ENCODE data around the gene TBC1D2.
A peak's percentile ranks its signal among the peaks of the same experiment; 100 is the strongest.

Gene TBC1D2

DNA sequence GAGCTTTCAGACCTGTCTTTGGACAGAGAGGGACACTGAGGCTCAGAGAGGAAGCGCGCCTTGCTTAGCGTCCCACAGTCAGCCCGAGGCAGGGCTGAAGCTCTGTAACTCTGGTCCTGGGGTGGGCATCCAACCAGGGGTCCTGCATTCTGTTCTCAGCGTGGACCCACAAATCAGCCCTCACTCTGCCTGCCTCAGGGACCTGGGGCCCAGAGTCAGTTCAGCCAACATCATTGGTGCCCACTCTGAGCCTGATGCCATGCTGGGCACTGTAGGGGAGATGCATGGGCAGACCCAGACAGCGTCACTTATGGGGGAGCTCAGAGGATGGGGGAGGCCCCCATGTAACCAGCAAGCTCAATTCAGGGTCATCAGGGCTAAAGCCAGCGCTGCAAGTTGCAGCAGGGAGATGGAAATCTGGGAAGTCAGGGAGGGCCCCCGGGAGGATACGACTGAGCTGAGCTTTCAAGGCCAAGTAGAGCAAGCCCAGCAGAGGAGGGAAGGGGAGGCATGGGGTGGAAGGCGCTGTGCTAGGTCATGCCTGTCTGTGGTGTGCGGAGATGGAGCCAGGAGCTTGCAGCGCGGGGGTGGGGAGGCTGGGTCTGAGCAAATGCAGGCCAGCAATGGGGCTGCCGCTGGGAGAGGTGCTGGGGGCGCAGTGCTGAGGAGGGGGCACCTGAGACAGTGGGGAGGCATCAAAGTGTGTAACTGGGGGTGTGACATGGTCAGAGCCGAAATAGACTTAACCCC is 84.1 kb downstream of the TBC1D2 start:
- DNase-seq (ENCODE audit: low spot score) = no peak

DNA sequence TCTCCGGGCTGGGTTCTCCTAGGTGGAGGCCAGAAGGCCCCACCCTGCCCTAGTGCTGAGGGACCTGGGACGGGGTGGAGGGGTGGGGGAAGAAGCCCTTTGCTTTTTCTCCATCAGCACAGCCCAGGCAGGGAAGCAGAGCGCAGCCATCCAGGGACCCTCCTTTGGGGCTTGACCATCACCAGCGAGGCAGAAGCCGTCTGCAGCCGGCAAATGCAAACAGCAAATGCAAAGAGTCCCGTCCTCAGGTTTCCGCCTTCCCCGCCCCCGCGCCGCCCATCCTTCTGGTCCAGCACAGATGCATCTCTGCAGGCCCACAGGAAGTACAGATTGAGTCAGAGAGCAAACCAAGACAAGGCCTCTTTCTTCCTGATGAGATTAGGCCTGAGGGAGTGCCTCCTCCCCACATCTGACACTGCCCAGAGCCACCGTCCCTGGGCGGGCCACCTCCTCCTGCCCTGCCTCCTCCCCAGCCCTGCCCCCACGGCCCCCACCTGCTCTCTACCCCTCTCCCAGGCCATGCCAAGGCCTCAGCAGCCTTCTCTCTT is 86.4 kb downstream of the TBC1D2 start:
- DNase-seq (ENCODE audit: low spot score) = peak; percentile 40

DNA sequence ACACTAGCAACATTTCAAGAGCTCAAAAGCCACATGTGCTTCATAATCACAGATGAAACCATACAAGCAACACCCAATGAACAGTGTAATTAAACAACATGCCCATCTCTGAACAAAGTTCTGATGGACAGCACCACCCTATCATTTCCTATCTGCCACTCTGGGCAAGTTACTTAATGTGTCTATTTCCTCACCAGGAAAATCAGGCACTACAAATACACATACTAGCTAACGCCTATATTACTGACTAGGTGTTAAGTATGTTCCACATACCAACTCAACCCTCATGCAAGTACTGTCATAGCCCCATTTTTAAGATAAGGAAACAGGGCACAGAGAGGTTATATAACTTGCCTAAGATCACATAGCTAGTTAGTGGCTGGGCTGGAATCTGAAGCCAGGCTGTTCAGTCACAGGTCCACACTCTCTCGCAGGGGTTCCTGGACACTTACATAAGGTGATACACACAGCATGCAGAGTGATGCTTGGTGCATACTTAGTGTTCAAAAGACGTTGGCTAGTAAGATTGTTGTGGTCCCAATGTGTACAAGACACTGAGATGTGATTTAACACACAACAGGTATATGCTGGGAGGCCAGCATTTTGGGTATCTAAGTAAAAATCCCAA is 87.2 kb downstream of the TBC1D2 start:
- no peak for DNase-seq (ENCODE audit: low spot score)

DNA sequence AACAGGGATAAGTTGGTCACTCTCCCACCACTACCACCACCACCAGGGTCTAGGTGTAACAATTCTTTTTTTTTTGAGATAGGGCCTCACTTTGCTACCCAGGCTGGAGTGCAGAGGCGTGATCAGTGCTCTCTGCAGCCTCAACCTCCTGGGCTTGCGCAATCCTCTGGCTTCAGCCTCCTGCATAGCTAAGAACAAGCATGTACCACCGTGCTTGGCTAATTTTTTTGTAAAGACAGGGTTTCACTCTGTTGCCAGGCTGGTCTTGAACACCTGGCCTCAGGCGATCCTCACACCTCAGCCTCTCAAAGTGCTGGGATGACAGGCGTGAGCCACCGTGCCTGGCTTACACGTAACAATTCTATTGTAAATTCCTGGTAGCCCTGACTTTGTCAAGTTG is 90.5 kb downstream of the TBC1D2 start:
- DNase-seq (ENCODE audit: low spot score) = no peak

DNA sequence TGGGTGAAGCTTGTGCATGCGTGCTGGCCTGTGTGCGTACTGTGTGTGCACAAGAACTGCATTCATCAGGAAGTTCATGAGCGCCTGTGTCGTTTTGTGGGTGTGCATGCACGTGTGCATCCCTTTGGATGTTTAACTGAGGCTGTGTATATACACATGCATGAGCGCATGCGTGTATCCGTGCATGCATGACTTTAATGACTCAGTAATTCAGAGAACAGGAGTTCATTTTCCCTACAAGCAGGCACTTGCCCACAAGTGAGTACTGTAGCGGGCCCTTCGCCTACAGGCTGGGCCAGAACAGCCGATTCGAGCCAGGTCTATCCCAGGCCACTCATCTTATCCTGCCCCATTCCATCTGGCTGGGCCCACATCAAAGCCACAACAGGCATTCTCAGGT is 92.8 kb downstream of the TBC1D2 start:
- DNase-seq (ENCODE audit: low spot score) = no peak

DNA sequence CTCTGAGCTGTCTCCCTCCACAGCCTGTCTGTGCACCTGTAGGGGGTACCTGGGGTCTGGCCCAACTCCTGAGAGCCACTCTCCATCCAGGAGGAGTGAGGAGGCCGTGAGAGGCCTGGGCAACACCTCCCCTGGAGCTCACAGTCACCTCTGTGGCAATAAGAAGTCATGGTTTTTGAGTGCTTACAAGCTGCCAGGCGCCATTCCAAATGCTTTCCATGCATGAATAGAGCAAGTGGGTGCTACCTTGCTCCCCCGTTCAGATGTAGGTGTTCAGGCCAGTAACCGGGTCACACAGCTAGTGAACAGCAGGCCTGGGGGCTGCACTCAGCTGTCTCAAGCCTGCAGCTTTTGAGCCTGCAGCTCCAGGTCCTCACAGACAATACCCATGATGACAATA is 93.6 kb downstream of the TBC1D2 start:
- no peak for DNase-seq (ENCODE audit: low spot score)

DNA sequence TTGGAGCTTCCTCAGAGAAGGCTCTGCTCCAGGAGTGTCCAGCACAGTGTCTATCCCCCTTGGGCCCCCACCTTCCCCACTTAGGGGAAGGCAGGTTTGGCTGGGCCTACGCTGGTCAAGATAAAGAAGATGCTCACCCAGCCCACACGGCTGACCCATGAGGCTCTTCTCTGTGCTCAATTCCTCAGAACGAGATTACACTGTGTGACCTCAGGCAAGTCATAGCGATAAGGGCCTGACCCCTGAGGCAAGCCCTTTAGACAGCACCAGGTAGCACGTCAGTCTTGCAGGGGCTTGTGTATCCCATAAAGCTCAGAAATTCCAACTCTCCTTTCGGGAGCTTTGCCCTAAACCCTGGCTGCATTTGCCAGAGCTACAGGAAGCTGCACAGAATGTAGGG is 95.7 kb downstream of the TBC1D2 start:
- DNase-seq (ENCODE audit: low spot score) = no peak

DNA sequence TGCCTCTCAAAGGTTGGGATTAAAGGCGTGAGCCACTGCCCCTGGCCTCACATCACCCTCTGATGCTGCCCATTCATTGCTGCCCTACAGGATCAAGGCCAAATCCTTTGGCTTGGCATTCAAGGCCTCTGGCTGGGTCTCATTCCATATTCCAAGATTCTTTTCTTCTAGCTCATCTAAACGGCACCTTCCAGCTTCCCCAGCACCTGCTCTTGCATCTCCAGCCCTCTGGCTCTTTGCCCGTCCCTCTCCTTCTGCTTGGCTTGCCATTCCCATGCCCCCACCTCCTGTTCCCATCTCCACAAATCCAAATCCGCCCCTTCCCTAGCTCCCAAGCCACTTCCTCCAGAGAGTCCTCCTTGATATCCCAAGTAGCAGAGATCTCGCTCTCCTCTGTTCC is 96.1 kb downstream of the TBC1D2 start:
- DNase-seq (ENCODE audit: low spot score) = no peak

DNA sequence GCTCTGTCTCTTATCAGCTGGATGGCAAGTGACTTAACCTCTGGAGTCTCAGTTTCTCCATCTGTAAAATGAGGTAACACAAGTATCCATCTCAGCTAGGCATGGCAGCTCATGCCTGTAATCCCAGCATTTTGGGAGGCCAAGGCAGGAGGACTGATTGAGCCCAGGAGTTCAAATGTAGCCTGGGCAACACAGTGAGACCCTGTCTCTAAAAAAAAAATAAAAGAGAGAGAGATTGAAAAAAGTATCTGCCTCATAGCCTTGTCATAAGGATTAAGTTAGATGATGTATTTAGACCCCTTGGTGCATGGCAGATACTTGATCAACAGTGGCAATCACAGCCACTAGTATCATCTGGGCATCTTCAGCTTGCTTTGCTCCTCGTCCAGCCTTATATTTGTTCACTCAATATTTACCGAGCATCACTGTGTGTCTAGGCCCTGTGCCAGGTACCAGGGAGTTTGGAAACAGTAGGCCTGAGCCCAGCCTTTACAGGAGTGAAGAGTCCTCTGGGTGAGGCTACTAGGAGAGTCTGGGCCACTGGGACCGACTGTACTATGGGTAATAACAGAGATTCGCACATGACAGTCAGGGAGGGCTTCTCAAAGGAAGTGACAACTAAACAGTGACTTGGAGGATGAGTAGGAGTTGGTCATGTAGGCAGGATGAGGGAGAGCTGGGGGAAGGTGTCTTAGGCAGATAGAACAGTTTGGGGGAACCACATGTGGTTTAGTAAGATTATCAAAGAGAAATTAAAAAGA is 97.2 kb downstream of the TBC1D2 start:
- no peak for DNase-seq (ENCODE audit: low spot score)

DNA sequence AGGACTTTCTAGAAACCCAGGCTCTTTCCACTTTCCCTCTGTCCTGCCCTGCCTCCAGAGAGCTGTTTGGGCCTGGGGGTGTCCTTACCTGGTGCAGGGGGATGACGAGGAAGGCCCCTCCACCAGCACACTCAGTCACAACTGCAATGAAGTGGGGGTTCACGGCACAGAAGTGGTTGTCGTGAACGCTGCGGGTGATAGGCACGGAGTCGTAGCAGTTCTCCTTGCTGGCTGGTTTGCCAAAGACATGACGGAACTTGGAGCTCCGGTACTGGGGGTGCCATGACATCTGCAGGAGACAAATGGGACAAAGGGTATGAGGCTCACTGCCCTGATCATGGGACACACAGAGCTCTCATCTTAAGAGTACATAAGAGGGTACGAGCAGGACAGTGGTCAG is 98.1 kb downstream of the TBC1D2 start:
- no peak for DNase-seq (ENCODE audit: low spot score)

DNA sequence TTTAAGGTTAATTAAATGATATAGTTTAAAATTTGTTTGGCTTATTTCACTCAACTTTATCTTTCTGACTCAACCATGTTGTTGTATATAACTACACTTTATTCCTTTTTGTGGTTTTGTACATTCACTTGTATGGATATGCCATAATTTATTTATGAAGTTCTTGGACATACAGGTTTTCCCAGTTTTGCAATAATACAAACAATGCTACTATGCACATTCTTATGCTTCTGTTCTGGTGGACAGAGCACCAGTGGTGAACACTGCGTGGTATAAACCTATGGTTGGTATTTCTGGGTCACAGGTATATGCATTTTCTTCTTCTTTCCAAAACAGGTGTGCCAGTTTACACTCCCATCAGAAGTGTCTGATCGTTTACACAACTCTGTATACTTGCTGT is 100.8 kb downstream of the TBC1D2 start:
- no peak for DNase-seq (ENCODE audit: low spot score)

DNA sequence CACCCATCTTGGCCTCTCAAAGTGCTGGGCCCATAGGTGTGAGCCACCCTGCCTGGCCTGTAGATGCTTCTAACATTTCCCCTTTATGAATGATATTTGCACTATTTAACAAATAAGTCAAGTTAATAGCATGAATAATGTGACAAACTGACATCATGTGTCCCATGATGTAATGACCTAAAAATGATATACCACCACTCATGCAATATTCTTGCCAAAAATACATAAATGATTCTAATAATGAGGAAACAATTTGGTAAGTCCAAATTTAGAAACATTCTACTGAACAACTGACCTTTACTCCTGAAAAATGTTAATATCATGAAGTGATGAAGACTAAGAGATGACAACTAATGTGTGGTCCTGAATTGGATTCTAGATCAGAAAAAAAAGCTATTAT is 102.9 kb downstream of the TBC1D2 start:
- DNase-seq (ENCODE audit: low spot score) = no peak

DNA sequence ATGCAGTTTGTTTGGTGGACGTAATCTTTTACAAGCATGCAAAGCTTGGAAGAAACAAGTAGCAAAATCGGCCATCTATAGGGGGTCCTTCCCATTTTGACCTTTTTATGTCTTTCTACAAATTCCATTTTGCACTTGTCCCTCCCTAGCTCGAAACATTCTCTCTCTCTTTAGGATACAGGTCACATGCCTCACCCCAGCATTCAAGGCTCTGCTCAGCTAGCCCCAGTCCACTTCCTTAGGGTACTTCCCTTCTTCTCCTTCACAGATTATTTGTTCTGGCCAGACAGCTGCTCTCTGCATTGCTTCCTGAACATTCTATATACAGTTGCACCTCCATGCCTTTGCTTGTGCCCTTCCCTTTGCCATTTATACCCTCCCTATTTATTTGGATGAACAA is 104.7 kb downstream of the TBC1D2 start:
- DNase-seq (ENCODE audit: low spot score) = no peak

DNA sequence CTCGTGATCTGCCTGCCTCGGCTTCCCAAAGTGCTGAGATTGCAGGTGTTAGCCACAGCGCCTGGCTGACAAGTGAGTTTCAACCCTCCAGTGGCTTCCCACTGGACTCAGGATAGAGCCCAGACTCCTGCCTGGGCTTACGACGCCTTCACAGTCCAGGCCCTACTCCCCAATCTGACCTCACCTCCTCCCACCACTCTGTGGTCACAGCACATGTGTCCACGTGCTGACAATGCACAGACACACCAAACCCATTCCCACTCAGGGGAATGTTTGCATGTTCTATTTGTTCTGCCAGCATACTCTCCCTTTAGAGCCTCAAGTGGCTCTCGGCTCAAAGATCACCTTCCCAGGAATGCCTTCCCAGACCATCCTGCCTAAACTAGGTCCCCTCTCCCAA is 105.3 kb downstream of the TBC1D2 start:
- no peak for DNase-seq (ENCODE audit: low spot score)

DNA sequence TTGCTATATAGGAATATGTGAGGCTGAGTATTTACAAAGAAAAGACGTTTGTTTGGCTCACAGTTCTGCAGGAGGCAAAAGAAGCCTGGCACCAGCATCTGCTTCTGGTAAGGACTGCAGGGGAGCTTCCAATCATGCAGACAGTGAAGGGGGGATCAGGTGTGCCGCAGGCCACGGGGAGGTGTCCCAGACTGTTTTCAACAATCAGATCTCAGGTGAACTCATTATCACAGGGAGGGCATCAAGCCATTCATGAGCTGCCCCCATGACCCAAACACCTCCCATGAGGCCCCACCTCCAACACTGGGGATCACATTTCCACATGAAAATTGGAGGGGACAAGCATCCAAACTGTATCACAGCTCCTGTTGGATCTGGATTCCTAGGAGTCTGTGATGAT is 106.0 kb downstream of the TBC1D2 start:
- no peak for DNase-seq (ENCODE audit: low spot score)
